ENCODE data around the gene FTH1. TPM values are rescaled to one million over a fixed set of nuclear protein-coding genes. Genes with fewer than 3 reads are reported as not detected.
A peak's percentile ranks its signal among the peaks of the same experiment; 100 is the strongest.

FTH1 gene
- total and polyA plus RNA-seq, 5 donors: 2,632 to 3,447 (median 3,090) TPM

DNA sequence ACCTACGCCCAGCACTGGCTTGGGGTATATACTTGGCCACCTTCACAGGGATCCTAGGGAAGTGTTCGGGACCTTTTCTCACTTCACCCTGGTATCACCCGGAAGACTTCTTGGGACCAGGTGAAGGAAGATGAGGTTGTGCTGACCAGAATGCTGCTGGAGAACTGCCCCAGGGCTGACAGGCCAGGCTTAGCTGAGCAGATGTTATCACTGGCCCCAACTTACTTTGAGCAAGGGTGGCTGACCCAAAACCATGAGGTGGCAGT is 4.5 kb downstream of the FTH1 start:
- H3K27me3 ChIP-seq (ENCODE audit: control insufficient read depth, insufficient read depth): no peaks in the 10 kb centered on the region
- no peak for ATAC-seq
- intact Hi-C loops (cut with DNase I): no loop called here
- WGBS: 92% methylated on average over 3 of the region's 3 CpGs
- H3K27ac ChIP-seq (ENCODE audit: low read length): peak overlapping the region; percentile 77
- no peaks in the 10 kb centered on the region for H3K9me3 ChIP-seq (ENCODE audit: control insufficient read depth, low read length)
- H3K4me3 ChIP-seq (ENCODE audit: low read length): no peak overlapping the region
- DNase-seq: no peak
- H3K4me1 ChIP-seq (ENCODE audit: control insufficient read depth, insufficient read depth, low read length): peaks cover 28% of the 10 kb centered on the region

DNA sequence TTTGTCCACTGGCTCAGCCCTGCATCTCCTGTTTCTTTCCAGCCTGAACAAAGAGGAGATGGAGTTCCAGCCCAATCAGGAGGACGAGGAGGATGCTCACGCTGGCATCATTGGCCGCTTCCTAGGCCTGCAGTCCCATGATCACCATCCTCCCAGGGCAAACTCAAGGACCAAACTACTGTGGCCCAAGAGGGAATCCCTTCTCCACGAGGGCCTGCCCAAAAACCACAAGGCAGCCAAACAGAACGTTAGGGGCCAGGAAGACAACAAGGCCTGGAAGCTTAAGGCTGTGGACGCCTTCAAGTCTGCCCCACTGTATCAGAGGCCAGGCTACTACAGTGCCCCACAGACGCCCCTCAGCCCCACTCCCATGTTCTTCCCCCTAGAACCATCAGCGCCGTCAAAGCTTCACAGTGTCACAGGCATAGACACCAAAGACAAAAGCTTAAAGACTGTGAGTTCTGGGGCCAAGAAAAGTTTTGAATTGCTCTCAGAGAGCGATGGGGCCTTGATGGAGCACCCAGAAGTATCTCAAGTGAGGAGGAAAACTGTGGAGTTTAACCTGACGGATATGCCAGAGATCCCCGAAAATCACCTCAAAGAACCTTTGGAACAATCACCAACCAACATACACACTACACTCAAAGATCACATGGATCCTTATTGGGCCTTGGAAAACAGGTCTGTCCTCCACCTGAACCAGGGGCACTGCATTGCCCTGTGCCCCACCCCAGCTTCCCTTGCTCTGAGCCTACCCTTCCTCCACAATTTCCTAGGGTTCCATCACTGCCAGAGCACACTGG is 5.0 kb downstream of the FTH1 start:
- intact Hi-C loops (cut with DNase I): no loop called here
- DNase-seq: no peak

DNA sequence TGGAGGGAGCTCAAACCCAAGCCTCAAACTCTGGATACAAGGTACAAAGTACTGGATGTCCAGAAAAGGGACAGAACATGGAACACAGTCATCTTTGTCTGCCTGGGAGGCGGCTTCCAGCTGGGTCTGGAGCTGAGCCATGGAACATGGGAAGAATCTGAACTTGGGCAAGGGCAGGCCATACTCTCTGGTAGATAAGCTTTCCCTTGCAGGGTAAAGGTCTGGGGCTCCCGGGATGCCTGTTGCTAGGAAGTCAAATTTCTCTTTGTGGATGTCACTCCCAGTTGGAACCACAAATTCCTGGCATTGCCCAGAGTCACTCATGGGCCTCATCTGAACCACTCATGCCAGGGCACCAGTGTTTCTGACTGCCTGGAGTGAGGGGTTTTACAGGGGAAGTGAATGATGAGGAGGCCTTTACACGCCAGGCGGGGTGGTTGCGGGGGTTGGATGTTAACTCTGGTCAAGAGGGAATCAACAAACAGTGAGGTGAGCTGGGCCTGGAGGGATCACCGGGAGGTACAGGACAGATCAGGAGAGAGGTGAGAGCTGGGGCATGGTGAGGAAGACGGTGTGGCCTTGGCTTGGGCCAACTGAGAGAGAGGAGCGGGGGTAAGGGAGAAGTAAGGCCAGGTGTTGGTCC is 5.7 kb downstream of the FTH1 start:
- peak; percentile 85 to 90 (median 86) for DNase-seq
- H3K27ac ChIP-seq (ENCODE audit: low read length): peak overlapping the region; percentile 77
- peak; percentile 72 to 78 for ATAC-seq
- H3K9me3 ChIP-seq (ENCODE audit: control insufficient read depth, low read length): no peaks in the 10 kb centered on the region
- no peak overlapping the region for H3K4me3 ChIP-seq (ENCODE audit: low read length)
- peaks cover 28% of the 10 kb centered on the region for H3K4me1 ChIP-seq (ENCODE audit: control insufficient read depth, insufficient read depth, low read length)
- intact Hi-C loops (cut with DNase I): no loop called here
- 80% methylated on average over 8 of the region's 8 CpGs for WGBS
- no peaks in the 10 kb centered on the region for H3K27me3 ChIP-seq (ENCODE audit: control insufficient read depth, insufficient read depth)

More for the DNA sequence above, 5.0 kb downstream of the FTH1 start:
- 86% methylated on average over 12 of the region's 12 CpGs for WGBS
- H3K9me3 ChIP-seq (ENCODE audit: control insufficient read depth, low read length): no peaks in the 10 kb centered on the region
- H3K4me1 ChIP-seq (ENCODE audit: control insufficient read depth, insufficient read depth, low read length): peaks cover 28% of the 10 kb centered on the region
- ATAC-seq: peak in 1 of 2 donors; percentile 0
- H3K27ac ChIP-seq (ENCODE audit: low read length): peak overlapping the region; percentile 77
- H3K27me3 ChIP-seq (ENCODE audit: control insufficient read depth, insufficient read depth): no peaks in the 10 kb centered on the region
- H3K4me3 ChIP-seq (ENCODE audit: low read length): no peak overlapping the region

DNA sequence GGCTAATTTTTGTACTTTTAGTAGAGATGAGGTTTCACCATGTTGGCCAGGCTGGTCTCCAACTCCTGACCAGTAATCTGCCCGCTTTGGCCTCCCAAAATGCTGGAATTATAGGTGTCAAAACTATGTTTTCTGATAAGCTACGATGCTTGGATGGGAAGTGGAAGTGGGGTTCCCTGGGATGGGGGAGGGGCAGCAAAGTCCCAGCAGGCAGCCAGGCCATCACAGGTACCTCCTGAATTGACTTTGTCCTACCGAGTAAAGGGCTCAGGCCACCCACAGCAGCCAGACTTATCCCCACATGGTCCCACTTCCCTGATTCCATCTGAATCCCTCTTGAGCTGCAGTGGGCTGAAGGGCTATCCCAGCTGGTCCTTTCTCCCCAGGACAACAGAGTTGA is 6.9 kb downstream of the FTH1 start:
- WGBS: 76% methylated on average over 3 of the region's 3 CpGs
- Histone ChIP-seq H3K4me3 (ENCODE audit: low read length) (no peak overlapping the region), H3K4me1 (ENCODE audit: control insufficient read depth, insufficient read depth, low read length) (peaks cover 28% of the 10 kb centered on the region), H3K9me3 (ENCODE audit: control insufficient read depth, low read length) (no peaks in the 10 kb centered on the region), H3K27ac (ENCODE audit: low read length) (peak overlapping the region; percentile 57), H3K27me3 (ENCODE audit: control insufficient read depth, insufficient read depth) (no peaks in the 10 kb centered on the region)
- intact Hi-C loops (cut with DNase I): no loop called here
- ATAC-seq (no peak), DNase-seq (no peak)

DNA sequence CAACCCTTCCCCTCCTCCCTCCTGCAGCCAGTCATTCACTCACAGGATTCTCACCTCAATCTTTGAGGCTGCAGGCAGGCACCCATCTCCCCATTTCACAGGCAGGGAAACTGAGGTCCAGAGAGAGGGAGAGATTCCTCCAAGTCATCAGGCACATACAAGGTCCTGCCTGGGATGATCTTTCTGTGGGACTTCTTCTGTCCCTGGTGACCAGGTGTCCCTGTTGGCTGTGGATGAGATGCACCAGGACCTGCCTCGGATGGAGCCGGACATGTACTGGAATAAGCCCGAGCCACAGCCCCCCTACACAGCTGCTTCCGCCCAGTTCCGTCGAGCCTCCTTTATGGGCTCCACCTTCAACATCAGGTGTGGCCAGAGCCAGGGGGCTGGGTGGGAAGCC is 7.8 kb downstream of the FTH1 start:
- Histone ChIP-seq H3K27me3 (ENCODE audit: control insufficient read depth, insufficient read depth) (no peaks in the 10 kb centered on the region), H3K27ac (ENCODE audit: low read length) (no peak overlapping the region), H3K4me1 (ENCODE audit: control insufficient read depth, insufficient read depth, low read length) (peaks cover 28% of the 10 kb centered on the region), H3K9me3 (ENCODE audit: control insufficient read depth, low read length) (no peaks in the 10 kb centered on the region), H3K4me3 (ENCODE audit: low read length) (no peak overlapping the region)
- 91% methylated on average over 6 of the region's 6 CpGs for WGBS
- ATAC-seq (no peak), DNase-seq (no peak)
- intact Hi-C loops (cut with DNase I): loop anchor here in 1 of 4 donors (10.0 kb wide), 1 partner anchor 95 kb away; no protein-coding TSS in a partner anchor

DNA sequence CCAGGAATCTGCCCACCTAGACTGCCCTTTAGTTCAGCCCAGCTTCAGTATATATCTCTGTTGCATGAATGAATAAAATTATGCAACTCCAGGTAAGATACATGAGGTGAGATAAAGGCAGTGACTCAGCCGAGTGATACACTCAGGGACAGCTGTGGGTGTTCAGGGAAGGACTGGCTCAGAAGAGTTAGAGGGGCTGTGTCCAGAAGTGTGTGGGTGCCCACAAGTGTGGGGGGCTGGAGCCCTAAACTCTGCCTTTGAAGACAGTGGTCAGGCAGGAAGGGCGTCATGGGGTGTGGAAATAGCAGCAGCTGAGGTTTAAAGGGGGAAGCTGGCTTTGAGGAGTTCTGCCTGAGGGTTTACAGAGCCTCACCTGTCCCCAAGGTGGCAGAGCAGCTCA is 8.3 kb downstream of the FTH1 start:
- DNase-seq: no peak
- H3K27me3 ChIP-seq (ENCODE audit: control insufficient read depth, insufficient read depth): no peaks in the 10 kb centered on the region
- H3K27ac ChIP-seq (ENCODE audit: low read length): no peak overlapping the region
- H3K9me3 ChIP-seq (ENCODE audit: control insufficient read depth, low read length): no peaks in the 10 kb centered on the region
- no peak for ATAC-seq
- no peak overlapping the region for H3K4me3 ChIP-seq (ENCODE audit: low read length)
- whole genome bisulfite sequencing: 35% methylated on average over 2 of the region's 2 CpGs
- H3K4me1 ChIP-seq (ENCODE audit: control insufficient read depth, insufficient read depth, low read length): peaks cover 28% of the 10 kb centered on the region
- intact Hi-C loops (cut with DNase I): loop anchor here in 1 of 4 donors (10.0 kb wide), 1 partner anchor 96 kb away; no protein-coding TSS in a partner anchor

DNA sequence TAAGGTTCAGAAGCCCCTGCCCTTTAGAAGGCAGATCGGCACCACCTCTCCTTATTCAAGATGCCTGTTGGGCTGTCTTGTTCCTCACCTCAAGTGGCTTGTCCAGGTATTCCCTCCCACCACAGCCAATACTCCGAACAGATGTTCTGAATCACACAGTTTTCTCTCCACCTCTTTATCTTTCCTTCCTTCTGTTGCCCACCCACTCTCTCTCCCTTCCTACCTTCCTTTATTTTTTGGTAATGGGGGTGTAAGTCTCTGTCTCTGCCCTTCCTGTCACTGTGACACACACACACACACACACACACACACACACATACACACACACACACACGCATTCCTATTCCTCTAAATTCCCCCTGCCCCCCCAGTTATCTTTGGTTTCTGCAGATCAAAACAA is 8.8 kb downstream of the FTH1 start:
- no peaks in the 10 kb centered on the region for H3K9me3 ChIP-seq (ENCODE audit: control insufficient read depth, low read length)
- DNase-seq (no peak), ATAC-seq (no peak)
- 63% methylated on average over 3 of the region's 3 CpGs for WGBS
- H3K4me1 ChIP-seq (ENCODE audit: control insufficient read depth, insufficient read depth, low read length): peaks cover 24% of the 10 kb centered on the region
- H3K27ac ChIP-seq (ENCODE audit: low read length): no peak overlapping the region
- no peak overlapping the region for H3K4me3 ChIP-seq (ENCODE audit: low read length)
- H3K27me3 ChIP-seq (ENCODE audit: control insufficient read depth, insufficient read depth): no peaks in the 10 kb centered on the region
- intact Hi-C loops (cut with DNase I): loop anchor here in 1 of 4 donors (10.0 kb wide), 1 partner anchor 96 kb away; no protein-coding TSS in a partner anchor

DNA sequence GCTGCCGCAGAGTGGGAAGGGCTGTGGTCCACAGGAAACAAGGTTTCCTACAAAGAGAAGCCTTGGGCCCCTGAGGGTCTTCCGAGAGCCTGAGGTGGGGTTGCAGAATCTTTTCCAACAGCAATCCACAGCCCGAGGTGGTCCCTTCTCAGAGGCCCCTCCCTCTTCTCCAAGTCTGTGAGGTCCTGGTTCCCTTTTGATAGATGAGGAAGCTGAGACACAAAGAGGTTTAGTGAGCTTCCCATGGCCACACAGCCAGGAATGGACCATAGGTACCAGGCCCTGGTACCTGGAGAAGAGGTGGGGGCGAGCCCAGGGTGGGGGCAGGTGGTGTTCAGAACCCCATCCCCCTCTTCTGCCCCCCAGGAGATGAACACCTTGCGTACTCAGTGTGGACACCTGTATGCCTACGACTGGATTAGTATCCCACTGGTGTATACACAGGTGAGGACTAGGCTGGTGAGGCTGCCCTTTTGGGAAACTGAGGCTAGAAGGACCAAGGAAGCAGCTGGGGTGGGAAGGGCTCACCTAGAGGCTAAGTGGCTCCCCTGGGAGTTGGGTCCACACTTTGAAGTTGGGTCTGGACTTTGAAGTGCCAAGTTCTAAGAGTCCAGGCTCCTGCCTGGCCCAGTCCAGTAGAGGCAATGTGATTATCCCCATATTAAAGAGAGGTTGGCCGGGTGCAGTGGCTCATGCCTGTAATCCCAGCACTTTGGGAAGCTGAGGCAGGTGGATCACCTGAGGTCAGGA is 10.2 kb downstream of the FTH1 start:
- Histone ChIP-seq H3K27ac (ENCODE audit: low read length) (no peak overlapping the region), H3K9me3 (ENCODE audit: control insufficient read depth, low read length) (no peaks in the 10 kb centered on the region), H3K27me3 (ENCODE audit: control insufficient read depth, insufficient read depth) (no peaks in the 10 kb centered on the region), H3K4me1 (ENCODE audit: control insufficient read depth, insufficient read depth, low read length) (peaks cover 13% of the 10 kb centered on the region), H3K4me3 (ENCODE audit: low read length) (no peak overlapping the region)
- intact Hi-C loops (cut with DNase I): loop anchor here in 1 of 4 donors (10.0 kb wide), 1 partner anchor 98 kb away; no protein-coding TSS in a partner anchor
- ATAC-seq (no peak), DNase-seq (no peak)
- 89% methylated on average over 7 of the region's 7 CpGs for WGBS

DNA sequence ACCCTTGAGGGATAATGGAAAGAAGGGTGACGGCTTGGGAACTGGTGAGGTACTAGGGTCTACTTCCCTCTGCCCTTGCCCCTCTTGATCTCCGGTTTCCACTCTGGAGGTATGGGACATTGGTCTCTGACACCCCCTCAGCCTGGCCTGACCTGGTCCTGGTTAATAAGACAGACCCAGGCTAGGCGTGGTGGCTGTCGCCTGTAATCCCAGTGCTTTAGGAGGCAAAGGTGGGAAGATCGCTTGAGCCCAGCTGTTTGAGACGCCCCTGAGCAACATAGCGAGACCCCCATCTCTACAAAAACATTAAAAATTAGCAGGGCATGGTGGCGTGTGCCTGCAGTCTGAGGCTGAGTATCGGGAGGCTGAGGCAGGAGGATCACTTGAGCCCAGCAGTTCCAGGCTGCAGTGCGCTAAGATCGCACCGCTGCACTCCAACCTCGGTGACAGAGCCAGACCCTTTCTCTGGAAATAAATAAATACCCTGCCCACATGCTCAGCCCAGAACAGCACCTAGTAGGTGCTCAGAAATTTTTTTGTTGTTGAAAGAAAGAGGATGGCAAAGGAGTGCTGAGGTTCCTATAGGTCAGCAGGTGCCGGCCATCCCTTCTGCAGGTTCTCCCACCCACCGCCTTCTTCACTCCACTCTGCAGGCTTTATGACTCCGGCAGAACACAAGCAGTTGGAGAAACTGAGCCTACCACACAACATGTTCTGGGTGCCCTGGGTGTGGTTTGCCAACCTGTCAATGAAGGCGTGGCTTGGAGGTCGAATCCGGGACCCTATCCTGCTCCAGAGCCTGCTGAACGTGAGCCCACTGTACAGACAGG is 11.0 kb downstream of the FTH1 start:
- H3K27ac ChIP-seq (ENCODE audit: low read length): peak overlapping the region; percentile 8
- 92% methylated on average over 20 of the region's 20 CpGs for WGBS
- intact Hi-C loops (cut with DNase I): loop anchor here in 1 of 4 donors (10.0 kb wide), 1 partner anchor 98 kb away; no protein-coding TSS in a partner anchor
- peaks cover 5% of the 10 kb centered on the region for H3K4me1 ChIP-seq (ENCODE audit: control insufficient read depth, insufficient read depth, low read length)
- H3K4me3 ChIP-seq (ENCODE audit: low read length): peak overlapping the region; percentile 31
- DNase-seq (no peak), ATAC-seq (no peak)
- no peaks in the 10 kb centered on the region for H3K9me3 ChIP-seq (ENCODE audit: control insufficient read depth, low read length)
- H3K27me3 ChIP-seq (ENCODE audit: control insufficient read depth, insufficient read depth): no peaks in the 10 kb centered on the region

DNA sequence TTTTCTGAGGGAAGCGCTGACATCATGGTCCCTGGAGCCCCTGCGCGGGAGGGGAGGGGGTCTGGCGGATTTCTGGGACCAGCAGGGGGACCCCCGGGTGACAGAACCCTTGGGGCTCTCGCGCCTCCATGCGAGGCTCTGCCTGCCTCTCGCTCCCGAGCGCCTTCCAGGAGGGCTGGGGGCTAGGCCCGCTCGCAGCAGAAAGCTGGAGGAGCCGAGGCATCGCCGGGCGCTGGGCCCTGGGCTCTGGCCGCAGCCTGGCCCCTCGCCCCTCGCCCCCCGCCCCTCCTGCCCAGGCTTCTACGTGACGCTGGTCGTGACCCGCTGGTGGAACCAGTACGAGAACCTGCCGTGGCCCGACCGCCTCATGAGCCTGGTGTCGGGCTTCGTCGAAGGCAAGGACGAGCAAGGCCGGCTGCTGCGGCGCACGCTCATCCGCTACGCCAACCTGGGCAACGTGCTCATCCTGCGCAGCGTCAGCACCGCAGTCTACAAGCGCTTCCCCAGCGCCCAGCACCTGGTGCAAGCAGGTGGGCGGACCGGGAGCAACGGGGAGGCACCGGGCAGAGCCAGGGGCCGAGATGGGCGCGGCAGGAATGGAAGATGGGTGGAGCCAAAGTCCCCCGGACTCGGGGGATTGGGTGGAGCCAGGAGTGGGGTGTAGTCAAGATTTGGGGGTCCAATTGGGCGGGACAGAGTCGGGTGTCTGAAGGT is 11.9 kb downstream of the FTH1 start:
- Histone ChIP-seq H3K27ac (ENCODE audit: low read length) (peak overlapping the region; percentile 8), H3K9me3 (ENCODE audit: control insufficient read depth, low read length) (no peaks in the 10 kb centered on the region), H3K4me1 (ENCODE audit: control insufficient read depth, insufficient read depth, low read length) (peaks cover under 1% of the 10 kb centered on the region), H3K27me3 (ENCODE audit: control insufficient read depth, insufficient read depth) (no peaks in the 10 kb centered on the region), H3K4me3 (ENCODE audit: low read length) (peak overlapping the region; percentile 31)
- intact Hi-C loops (cut with DNase I): loop anchor here in 1 of 4 donors (10.0 kb wide), 1 partner anchor 99 kb away; no protein-coding TSS in a partner anchor
- peak; percentile 47 to 52 for ATAC-seq
- DNase-seq: peak; percentile 57 to 78 (median 78)
- 5% methylated on average over 56 of the region's 56 CpGs for WGBS

Data from right cardiac atrium (tissue), 5 donors.